GM23338 (cell line): ENCODE measurements around the gene C5orf58. TPM values are rescaled to one million over a fixed set of nuclear protein-coding genes. Genes with fewer than 3 reads are reported as not detected.
A peak's percentile ranks its signal among the peaks of the same experiment; 100 is the strongest.
"Not testable (repeated sequence)": the region's sequence is repeated elsewhere in the genome, so short reads cannot be mapped to it uniquely, and the experiment has no call there.

Source experiments
- ATAC-seq: fragments of 200-7000 bp; cut with Tn5 transposase; 3 replicates; pipeline ENCODE4 v1.9.1; 2020
- DNase-seq: peaks from one replicate; pipeline ENCODE4 v3.0.0-alpha.2; 2015; ENCODE audit warnings: low spot score
- H2AFZ ChIP-seq: fragments of 200-600 bp; sonication (generic); 2 replicates; pipeline ENCODE4 v1.8.0; 2016; ENCODE audit warnings: antibody characterized with exemption, mild to moderate bottlenecking, moderate library complexity
- H3F3A ChIP-seq: fragments of 200-600 bp; sonication (generic); replicated peaks from 2 replicates; pipeline ENCODE4 v1.8.0; 2017; ENCODE audit warnings: antibody characterized with exemption, mixed run types, low read depth
- H3K27ac ChIP-seq: fragments of 200-600 bp; sonication (generic); 2 replicates; pipeline ENCODE4 v1.6.1; 2016; ENCODE audit warnings: low read depth
- H3K27me3 ChIP-seq: fragments of 200-600 bp; sonication (generic); 2 replicates; pipeline ENCODE4 v1.8.0; 2016; ENCODE audit warnings: mild to moderate bottlenecking, mixed run types, moderate library complexity; ENCODE audit not compliant: insufficient read depth
- H3K36me3 ChIP-seq: fragments of 200-600 bp; sonication (generic); 2 replicates; pipeline ENCODE4 v1.8.0; 2016; ENCODE audit warnings: mild to moderate bottlenecking; ENCODE audit not compliant: insufficient read depth
- H3K4me1 ChIP-seq: fragments of 200-600 bp; sonication (generic); 2 replicates; pipeline ENCODE4 v1.8.0; 2016; ENCODE audit warnings: mild to moderate bottlenecking, moderate library complexity; ENCODE audit not compliant: insufficient read depth
- H3K4me2 ChIP-seq: fragments of 200-600 bp; sonication (generic); 2 replicates; pipeline ENCODE4 v1.7.1; 2017; ENCODE audit warnings: mixed run types
- H3K4me3 ChIP-seq: fragments of 200-600 bp; sonication (generic); 2 replicates; pipeline ENCODE4 v1.6.1; 2016; ENCODE audit warnings: mixed run types
- H3K79me2 ChIP-seq: fragments of 200-600 bp; sonication (generic); replicated peaks from 2 replicates; pipeline ENCODE4 v1.8.0; 2017; ENCODE audit warnings: mild to moderate bottlenecking; ENCODE audit not compliant: insufficient read depth
- H3K9me2 ChIP-seq: fragments of 200-600 bp; sonication (generic); 2 replicates; pipeline ENCODE4 v1.8.0; 2017; ENCODE audit not compliant: insufficient read depth
- H4K20me1 ChIP-seq: fragments of 200-600 bp; sonication (generic); replicated peaks from 2 replicates; pipeline ENCODE4 v1.8.0; 2017; ENCODE audit warnings: mild to moderate bottlenecking; ENCODE audit not compliant: insufficient read depth
- H3K27ac Mint-ChIP-seq: 2 replicates; pipeline ENCODE4 v1.8.0; 2020; ENCODE audit warnings: inconsistent platforms, mild to moderate bottlenecking, moderate library complexity, mixed read lengths
- H3K27me3 Mint-ChIP-seq: 3 replicates; pipeline ENCODE4 v1.8.0; 2022; ENCODE audit warnings: low read depth, mild to moderate bottlenecking, moderate library complexity, mixed read lengths, inconsistent platforms; ENCODE audit not compliant: insufficient read depth, poor library complexity
- H3K36me3 Mint-ChIP-seq: 3 replicates; pipeline ENCODE4 v1.8.0; 2021; ENCODE audit warnings: low read depth, mild to moderate bottlenecking, inconsistent platforms, moderate library complexity, mixed read lengths
- H3K4me1 Mint-ChIP-seq: 3 replicates; pipeline ENCODE4 v1.8.0; 2020; ENCODE audit warnings: mild to moderate bottlenecking, inconsistent platforms, mixed read lengths
- H3K4me3 Mint-ChIP-seq: 3 replicates; pipeline ENCODE4 v1.8.0; 2021; ENCODE audit warnings: moderate library complexity, mild to moderate bottlenecking, inconsistent platforms, mixed read lengths
- H3K9me3 Mint-ChIP-seq: 3 replicates; pipeline ENCODE4 v1.8.0; 2020; ENCODE audit warnings: moderate library complexity, mild to moderate bottlenecking, inconsistent platforms, mixed read lengths
- CREB1 ChIP-seq: fragments of 250-450 bp; sonication (Bioruptor Pico); IDR thresholded peaks from 2 replicates; pipeline ENCODE4 v1.5.0; 2020; ENCODE audit warnings: low read depth, mild to moderate bottlenecking, moderate library complexity
- EZH2 ChIP-seq: fragments of 200-600 bp; sonication (generic); IDR thresholded peaks from one replicate; pipeline ENCODE4 v1.8.0; 2017; ENCODE audit warnings: antibody characterized with exemption, mild to moderate bottlenecking, low read depth; ENCODE audit not compliant: unreplicated experiment
- JUNB ChIP-seq: IDR thresholded peaks from one replicate; pipeline ENCODE4 v1.6.1; 2016; ENCODE audit warnings: antibody characterized with exemption; ENCODE audit not compliant: unreplicated experiment
- NANOG ChIP-seq: IDR thresholded peaks from 2 replicates; pipeline ENCODE4 v1.6.1; 2016; ENCODE audit warnings: antibody characterized with exemption, borderline replicate concordance
- POLR2AphosphoS5 ChIP-seq: IDR thresholded peaks from 2 replicates; pipeline ENCODE4 v1.6.1; 2016; ENCODE audit warnings: antibody characterized with exemption, low read depth
- STAT1 ChIP-seq: IDR thresholded peaks from one replicate; pipeline ENCODE4 v1.6.1; 2016; ENCODE audit warnings: antibody characterized with exemption; ENCODE audit not compliant: unreplicated experiment
- ZNF331 ChIP-seq: fragments of 250-450 bp; sonication (Bioruptor Pico); IDR thresholded peaks from 2 replicates; pipeline ENCODE4 v1.5.0; 2020; ENCODE audit warnings: low read depth, mild to moderate bottlenecking, moderate library complexity
- polyA plus RNA-seq: library from polyadenylated mRNA; unstranded; fragments of >200 nt; fragmentation: Nextera tagmentation; extraction: Ambion mirVana; gene quantifications from 2 replicates; pipeline ENCODE4 v1.2.1, GENCODE V29; 2016
- total RNA-seq: library from RNA; depleted of rRNA; stranded (reverse); fragments of >200 nt; shearing (Covaris generic); gene quantifications from 2 replicates; pipeline ENCODE4 v1.2.3, GENCODE V29; 2014
- TF ChIP-seq, protein P1 (sequence below), 2 experiments: fragments of 200-600 bp in 1 of 2; sonication (generic) in 1 of 2; conservative IDR thresholded peaks; 2 replicates each; pipeline versions ENCODE4 v1.5.1 to v1.6.1; 2016 to 2017; ENCODE audit warnings: antibody characterized with exemption in 2 of 2, low read depth in 2 of 2, mild to moderate bottlenecking in 2 of 2, moderate library complexity in 1 of 2

Gene C5orf58
- total and polyA plus RNA-seq, 2 experiments from 2014 or later: 1.0 to 9.1 TPM

GRCh38 chr5:170238456-170239196 is 5.8 kb downstream of the C5orf58 start:
- no peaks in the 10 kb centered on the region for H3K9me3 Mint-ChIP-seq
- no peaks in the 10 kb centered on the region for H3K36me3 ChIP-seq
- H3K27ac ChIP-seq: no peak overlapping the region
- no peak overlapping the region for H3K4me3 Mint-ChIP-seq
- no peaks in the 10 kb centered on the region for H3K4me1 ChIP-seq
- H3K27me3 ChIP-seq: no peaks in the 10 kb centered on the region
- H3K36me3 Mint-ChIP-seq: no peaks in the 10 kb centered on the region
- H2AFZ ChIP-seq: no peak overlapping the region
- H4K20me1 ChIP-seq: no peaks in the 10 kb centered on the region
- no peaks in the 10 kb centered on the region for H3F3A ChIP-seq
- no peak overlapping the region for H3K27ac Mint-ChIP-seq
- no peak for ATAC-seq
- H3K9me2 ChIP-seq: no peaks in the 10 kb centered on the region
- TF ChIP-seq ZNF331 (CRISPR knock-in tag) (no peak), STAT1 (no peak), POLR2AphosphoS5 (no peak)
- no peak overlapping the region for H3K4me3 ChIP-seq
- H3K79me2 ChIP-seq: no peaks in the 10 kb centered on the region
- DNase-seq: no peak
- H3K4me1 Mint-ChIP-seq: no peaks in the 10 kb centered on the region; the same call in 2 of the 3 replicates
- no peak overlapping the region for H3K4me2 ChIP-seq
- no peaks in the 10 kb centered on the region for H3K27me3 Mint-ChIP-seq

DNA sequence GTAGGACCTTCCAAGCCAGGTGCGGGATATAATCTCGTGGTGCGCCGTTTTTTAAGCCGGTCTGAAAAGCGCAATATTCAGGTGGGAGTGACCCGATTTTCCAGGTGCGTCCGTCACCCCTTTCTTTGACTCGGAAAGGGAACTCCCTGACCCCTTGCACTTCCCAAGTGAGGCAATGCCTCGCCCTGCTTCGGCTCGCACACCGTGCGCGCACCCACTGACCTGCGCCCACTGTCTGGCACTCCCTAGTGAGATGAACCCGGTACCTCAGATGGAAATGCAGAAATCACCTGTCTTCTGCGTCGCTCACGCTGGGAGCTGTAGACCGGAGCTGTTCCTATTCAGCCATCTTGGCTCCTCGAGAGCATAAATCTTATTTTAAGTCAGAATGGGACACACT is 12.7 kb downstream of the C5orf58 start:
- H3K9me3 Mint-ChIP-seq: peaks cover 14% of the 10 kb centered on the region; the same call in 2 of the 3 replicates
- H3F3A ChIP-seq, ATAC-seq, H2AFZ ChIP-seq, H3K4me2 ChIP-seq, H3K27me3 ChIP-seq, H3K4me1 ChIP-seq, H3K79me2 ChIP-seq, H3K4me3 ChIP-seq, H3K36me3 ChIP-seq, DNase-seq, H4K20me1 ChIP-seq, H3K9me2 ChIP-seq, H3K27me3 Mint-ChIP-seq, H3K27ac ChIP-seq, H3K27ac Mint-ChIP-seq: not testable (repeated sequence)
- 0 out of 3 replicates have a peak overlapping the region, but pooled peaks have one; percentile 16 for H3K4me3 Mint-ChIP-seq
- H3K36me3 Mint-ChIP-seq: peaks cover 12% of the 10 kb centered on the region; the same call in 2 of the 3 replicates
- peaks cover 14% of the 10 kb centered on the region for H3K4me1 Mint-ChIP-seq

DNA sequence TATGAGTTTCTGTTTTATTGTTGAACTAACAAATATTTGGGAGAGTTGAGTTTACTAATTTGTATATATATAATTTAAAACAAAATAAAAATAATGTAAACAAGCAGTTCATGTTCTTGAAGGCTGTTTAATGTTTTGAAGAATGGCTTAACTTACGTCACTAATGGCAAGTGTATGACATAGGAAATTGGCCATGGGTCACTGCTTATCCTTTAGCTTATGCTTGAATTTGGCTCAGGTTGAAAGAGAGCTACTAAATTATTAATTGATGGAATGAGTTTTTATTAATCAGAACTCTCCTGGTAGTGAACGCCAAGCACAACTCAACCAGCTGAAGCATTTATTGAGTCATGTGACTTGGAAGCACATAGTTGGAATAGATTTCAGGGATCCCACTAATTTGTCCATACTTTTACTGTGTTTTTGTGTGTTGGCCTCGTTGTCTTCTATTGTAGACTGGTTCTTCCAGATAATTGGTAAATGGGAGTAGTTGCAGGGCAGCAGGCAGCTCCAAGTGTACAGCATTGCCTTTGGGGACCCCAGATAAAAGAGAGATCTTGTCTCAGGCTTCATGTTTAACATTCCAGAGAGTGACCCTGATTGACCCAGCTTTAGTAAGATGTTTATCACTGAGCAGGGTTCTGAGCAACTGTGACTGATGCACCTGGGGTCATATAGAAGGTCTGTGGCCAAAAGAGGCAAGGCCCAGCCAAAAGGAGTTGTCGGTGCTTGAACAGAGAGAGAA is 13.5 kb downstream of the C5orf58 start:
- H3K4me2 ChIP-seq: no peak overlapping the region
- H3K4me1 ChIP-seq: peaks cover 13% of the 10 kb centered on the region
- H3K9me2 ChIP-seq: peaks cover 9% of the 10 kb centered on the region; the same call in 1 of the 2 replicates
- Mint-ChIP-seq H3K36me3 (peaks cover 12% of the 10 kb centered on the region; the same call in 2 of the 3 replicates), H3K4me1 (peaks cover 22% of the 10 kb centered on the region), H3K9me3 (peaks cover 14% of the 10 kb centered on the region; the same call in 2 of the 3 replicates), H3K27ac (no peak overlapping the region), H3K27me3 (peaks cover 4% of the 10 kb centered on the region), H3K4me3 (no peak overlapping the region)
- no peaks in the 10 kb centered on the region for H3K79me2 ChIP-seq
- DNase-seq (no peak), ATAC-seq (no peak)
- H3K4me3 ChIP-seq: no peak overlapping the region
- H3F3A ChIP-seq: no peaks in the 10 kb centered on the region
- no peaks in the 10 kb centered on the region for H3K36me3 ChIP-seq
- no peak overlapping the region for H2AFZ ChIP-seq
- H4K20me1 ChIP-seq: no peaks in the 10 kb centered on the region
- H3K27me3 ChIP-seq: no peaks in the 10 kb centered on the region
- H3K27ac ChIP-seq: no peak overlapping the region
- TF ChIP-seq CREB1: no peak
- TF ChIP-seq JUNB: no peak
- no peak for TF ChIP-seq EZH2
- no peak for TF ChIP-seq STAT1
- no peak for TF ChIP-seq NANOG
- TF ChIP-seq, protein P1, sequence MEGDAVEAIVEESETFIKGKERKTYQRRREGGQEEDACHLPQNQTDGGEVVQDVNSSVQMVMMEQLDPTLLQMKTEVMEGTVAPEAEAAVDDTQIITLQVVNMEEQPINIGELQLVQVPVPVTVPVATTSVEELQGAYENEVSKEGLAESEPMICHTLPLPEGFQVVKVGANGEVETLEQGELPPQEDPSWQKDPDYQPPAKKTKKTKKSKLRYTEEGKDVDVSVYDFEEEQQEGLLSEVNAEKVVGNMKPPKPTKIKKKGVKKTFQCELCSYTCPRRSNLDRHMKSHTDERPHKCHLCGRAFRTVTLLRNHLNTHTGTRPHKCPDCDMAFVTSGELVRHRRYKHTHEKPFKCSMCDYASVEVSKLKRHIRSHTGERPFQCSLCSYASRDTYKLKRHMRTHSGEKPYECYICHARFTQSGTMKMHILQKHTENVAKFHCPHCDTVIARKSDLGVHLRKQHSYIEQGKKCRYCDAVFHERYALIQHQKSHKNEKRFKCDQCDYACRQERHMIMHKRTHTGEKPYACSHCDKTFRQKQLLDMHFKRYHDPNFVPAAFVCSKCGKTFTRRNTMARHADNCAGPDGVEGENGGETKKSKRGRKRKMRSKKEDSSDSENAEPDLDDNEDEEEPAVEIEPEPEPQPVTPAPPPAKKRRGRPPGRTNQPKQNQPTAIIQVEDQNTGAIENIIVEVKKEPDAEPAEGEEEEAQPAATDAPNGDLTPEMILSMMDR (conservative IDR thresholded peaks at IDR 0.05; ENCODE audit: low read depth in 2 of 2): no peak
